ENCODE results near the gene MPRIP.

The MPRIP gene

DNA sequence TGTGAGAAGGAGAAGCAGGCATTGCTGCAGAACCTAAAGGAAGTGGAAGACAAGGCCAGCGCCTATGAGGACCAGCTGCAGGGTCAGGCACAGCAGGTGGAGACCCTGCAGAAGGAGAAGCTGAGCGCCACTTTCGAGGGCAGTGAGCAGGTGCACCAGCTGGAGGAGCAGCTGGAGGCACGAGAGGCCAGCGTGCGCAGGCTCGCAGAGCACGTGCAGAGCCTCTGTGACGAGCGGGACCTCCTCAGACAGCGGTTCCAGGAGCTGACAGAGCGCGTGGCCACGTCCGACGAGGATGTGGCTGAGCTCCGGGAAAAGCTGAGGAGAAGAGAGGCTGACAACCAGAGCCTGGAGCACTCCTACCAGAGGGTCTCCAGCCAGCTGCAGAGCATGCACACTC lies 122.4 kb downstream of the MPRIP start:
- Histone ChIP-seq H3K4me3 (ENCODE audit: low read depth, low read length) (no peak overlapping the region), H3K9me3 (ENCODE audit: control insufficient read depth, insufficient read depth, low read depth, low read length) (no peaks in the 10 kb centered on the region), H3K4me1 (ENCODE audit: control insufficient read depth, insufficient read depth, low read length) (no peaks in the 10 kb centered on the region), H3K36me3 (ENCODE audit: control insufficient read depth in 2 of 2, insufficient read depth in 1 of 2, low read length in 2 of 2) (peaks cover 7 to 99% of the 10 kb centered on the region in 2 experiments), H3K27ac (ENCODE audit: extremely low read depth, low read depth, low read length) (no peak overlapping the region)
- POLR2A ChIA-PET = no interaction called here
- CTCF ChIA-PET = interaction anchor here (0.7 to 1.5 kb wide), 4 partner anchors 18 to 23 kb away, joined by 3 to 5 read pairs (median 4); no protein-coding TSS in a partner anchor
- TF ChIP-seq TRIM28 (IDR thresholded peaks at IDR 0.05; ENCODE audit: borderline replicate concordance, low read length) = no peak
- no peak for TF ChIP-seq KLF16 (tag by site-specific recombination; IDR thresholded peaks at IDR 0.05)
- TF ChIP-seq ZNF501 (tag by site-specific recombination; IDR thresholded peaks at IDR 0.05) = no peak
- no peak for TF ChIP-seq ZNF114 (tag by site-specific recombination; IDR thresholded peaks at IDR 0.05)
- TF ChIP-seq REPIN1 (tag by site-specific recombination; IDR thresholded peaks at IDR 0.05; ENCODE audit: low read depth) = no peak
- TF ChIP-seq, protein P1, sequence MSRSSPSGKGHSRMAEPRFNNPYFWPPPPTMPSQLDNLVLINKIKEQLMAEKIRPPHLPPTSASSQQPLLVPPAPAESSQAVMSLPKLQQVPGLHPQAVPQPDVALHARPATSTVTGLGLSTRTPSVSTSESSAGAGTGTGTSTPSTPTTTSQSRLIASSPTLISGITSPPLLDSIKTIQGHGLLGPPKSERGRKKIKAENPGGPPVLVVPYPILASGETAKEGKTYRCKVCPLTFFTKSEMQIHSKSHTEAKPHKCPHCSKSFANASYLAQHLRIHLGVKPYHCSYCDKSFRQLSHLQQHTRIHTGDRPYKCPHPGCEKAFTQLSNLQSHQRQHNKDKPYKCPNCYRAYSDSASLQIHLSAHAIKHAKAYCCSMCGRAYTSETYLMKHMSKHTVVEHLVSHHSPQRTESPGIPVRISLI (tag by site-specific recombination; IDR thresholded peaks at IDR 0.05) = no peak
- no peak for TF ChIP-seq ZNF311 (tag by site-specific recombination; IDR thresholded peaks at IDR 0.05; ENCODE audit: borderline replicate concordance)
- TF ChIP-seq ZNF561 (tag by site-specific recombination; IDR thresholded peaks at IDR 0.05; ENCODE audit: borderline replicate concordance) = no peak
- TF ChIP-seq ZSCAN30 (tag by site-specific recombination; IDR thresholded peaks at IDR 0.05) = no peak

DNA sequence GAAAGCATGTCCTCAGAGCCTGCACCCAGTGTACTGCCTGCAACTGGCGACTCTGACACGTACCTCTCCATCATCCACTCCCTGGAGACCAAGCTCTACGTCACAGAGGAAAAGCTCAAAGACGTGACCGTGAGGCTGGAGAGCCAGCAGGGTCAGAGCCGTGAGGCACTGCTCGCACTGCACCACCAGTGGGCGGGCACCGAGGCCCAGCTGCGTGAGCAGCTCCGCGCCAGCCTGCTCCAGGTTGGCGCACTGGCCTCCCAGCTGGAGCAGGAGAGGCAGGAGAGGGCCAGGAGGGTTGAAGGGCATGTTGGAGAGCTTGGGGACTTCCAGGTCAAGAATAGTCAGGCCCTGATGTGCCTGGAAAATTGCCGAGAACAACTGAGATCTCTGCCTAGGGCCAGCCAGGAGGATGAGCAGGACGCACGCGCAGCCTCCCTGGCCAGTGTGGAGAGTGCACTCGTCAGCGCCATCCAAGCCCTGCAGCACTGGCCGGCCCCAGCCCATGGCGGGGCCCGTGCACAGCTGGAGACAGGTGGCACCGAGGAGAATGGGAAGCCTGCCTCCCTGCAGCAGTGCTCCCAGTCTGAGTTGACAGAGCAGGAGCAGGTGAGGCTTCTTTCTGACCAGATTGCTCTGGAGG lies 123.5 kb downstream of the MPRIP start:
- Histone ChIP-seq H3K4me1 (ENCODE audit: control insufficient read depth, insufficient read depth, low read length) (no peaks in the 10 kb centered on the region), H3K27ac (ENCODE audit: extremely low read depth, low read depth, low read length) (no peak overlapping the region), H3K36me3 (ENCODE audit: control insufficient read depth in 2 of 2, insufficient read depth in 1 of 2, low read length in 2 of 2) (peaks cover 0 to 95% of the 10 kb centered on the region in 2 experiments; a peak in 2 of 3 replicates), H3K9me3 (ENCODE audit: control insufficient read depth, insufficient read depth, low read depth, low read length) (no peaks in the 10 kb centered on the region), H3K4me3 (ENCODE audit: low read depth, low read length) (no peak overlapping the region)
- ChIA-PET CTCF (no interaction called here), POLR2A (no interaction called here)
- no peak for TF ChIP-seq MZF1 (tag by site-specific recombination; IDR thresholded peaks at IDR 0.05; ENCODE audit: borderline replicate concordance)
- no peak for TF ChIP-seq HOXD13 (CRISPR knock-in tag; IDR thresholded peaks at IDR 0.05; ENCODE audit: borderline replicate concordance)
- no peak for TF ChIP-seq ZNF664 (tag by site-specific recombination; IDR thresholded peaks at IDR 0.05)
- TF ChIP-seq, protein P2, sequence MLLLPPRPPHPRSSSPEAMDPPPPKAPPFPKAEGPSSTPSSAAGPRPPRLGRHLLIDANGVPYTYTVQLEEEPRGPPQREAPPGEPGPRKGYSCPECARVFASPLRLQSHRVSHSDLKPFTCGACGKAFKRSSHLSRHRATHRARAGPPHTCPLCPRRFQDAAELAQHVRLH (tag by site-specific recombination; IDR thresholded peaks at IDR 0.05) = no peak
- no peak for TF ChIP-seq ZNF654 (tag by site-specific recombination; IDR thresholded peaks at IDR 0.05; ENCODE audit: low read depth)

DNA sequence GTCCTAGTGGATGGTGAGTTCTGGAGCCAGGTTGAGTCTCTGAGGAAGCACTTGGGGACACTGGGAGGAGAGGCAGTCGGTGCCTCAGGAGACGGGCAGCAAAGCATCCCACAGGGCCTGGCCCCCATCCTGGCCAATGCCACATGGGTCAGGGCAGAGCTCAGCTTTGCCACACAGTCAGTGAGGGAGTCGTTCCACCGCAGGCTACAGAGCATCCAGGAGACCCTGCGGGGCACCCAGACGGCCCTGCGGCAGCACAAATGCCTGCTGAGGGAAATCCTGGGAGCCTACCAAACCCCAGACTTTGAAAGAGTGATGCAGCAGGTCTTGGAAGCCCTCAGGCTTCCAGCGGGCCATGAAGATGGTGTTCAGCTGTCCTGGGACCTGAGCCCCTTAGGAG lies 124.2 kb downstream of the MPRIP start:
- POLR2A ChIA-PET = no interaction called here
- TF ChIP-seq ZNF146 (tag by site-specific recombination; IDR thresholded peaks at IDR 0.05) (no peak), ZNF560 (tag by site-specific recombination; IDR thresholded peaks at IDR 0.05; ENCODE audit: borderline replicate concordance) (no peak), ZNF16 (tag by site-specific recombination; IDR thresholded peaks at IDR 0.05; ENCODE audit: low read depth) (no peak), ZNF248 (tag by site-specific recombination; IDR thresholded peaks at IDR 0.05) (no peak), WT1 (tag by site-specific recombination; IDR thresholded peaks at IDR 0.05) (no peak)
- Histone ChIP-seq H3K4me1 (ENCODE audit: control insufficient read depth, insufficient read depth, low read length) (no peaks in the 10 kb centered on the region), H3K9me3 (ENCODE audit: control insufficient read depth, insufficient read depth, low read depth, low read length) (no peaks in the 10 kb centered on the region), H3K4me3 (ENCODE audit: low read depth, low read length) (no peak overlapping the region), H3K36me3 (ENCODE audit: control insufficient read depth in 2 of 2, insufficient read depth in 1 of 2, low read length in 2 of 2) (peaks cover 0 to 95% of the 10 kb centered on the region in 2 experiments; a peak in 2 of 3 replicates), H3K27ac (ENCODE audit: extremely low read depth, low read depth, low read length) (no peak overlapping the region)
- CTCF ChIA-PET = interaction anchor here (1.2 kb wide), 1 partner anchor 24 kb away, joined by 4 read pairs; no protein-coding TSS in a partner anchor
